ENCODE measurements around the gene G0S2. TPM values are rescaled to one million over a fixed set of nuclear protein-coding genes. Genes with fewer than 3 reads are reported as not detected.
A peak's percentile ranks its signal among the peaks of the same experiment; 100 is the strongest.

The G0S2 gene
- total and polyA plus RNA-seq, 2 of the 8 experiments (the other 6 are each of a cell fraction or from before 2014, with no cell fraction given) = 1.0 to 1.7 TPM

- FAIRE-seq = no peak
- H3K27me3 ChIP-seq (replicated peaks in 1 of 4; ENCODE audit: control insufficient read depth in 3 of 4, extremely low read depth in 1 of 4, insufficient read depth in 3 of 4, low read length in 3 of 4) = no peaks in the 10 kb centered on the region
- peak overlapping the region; percentile 46; the same call in 1 of the 2 replicates for H2AK5ac ChIP-seq (ENCODE audit: low read depth, low read length)
- peak overlapping the region; percentile 96; the same call in 1 of the 2 replicates for H2BK20ac ChIP-seq (ENCODE audit: low read length)
- H3K4ac ChIP-seq (replicated peaks; ENCODE audit: insufficient read length, low read depth, low read length) = no peak overlapping the region
- peak overlapping the region; percentile 6 to 22; a peak in 1 of 4 replicates for H3K4me2 ChIP-seq (ENCODE audit: insufficient read depth in 1 of 2, low read depth in 2 of 2, low read length in 2 of 2)
- H3K23ac ChIP-seq (ENCODE audit: insufficient read length) = no peak overlapping the region
- 82% methylated on average over 11 of the region's 11 CpGs; no CpG with 5 or more reads in 1 of the 2 experiments for WGBS, 2 experiments (ENCODE audit: extremely low coverage in 1 of 2, insufficient coverage in 1 of 2, insufficient read length in 1 of 2, insufficient replicate concordance in 2 of 2, low coverage in 1 of 2, low lambda C conversion rate in 2 of 2, missing lambda C conversion rate in 1 of 2)
- no peaks in the 10 kb centered on the region for H4K20me1 ChIP-seq (replicated peaks in 1 of 2; ENCODE audit: control insufficient read depth in 1 of 2, insufficient read depth in 2 of 2, low read length in 2 of 2)
- H2BK5ac ChIP-seq (ENCODE audit: low read depth, low read length) = no peak overlapping the region; the same call in 1 of the 2 replicates
- H3K36me3 ChIP-seq (ENCODE audit: control insufficient read depth in 2 of 4, insufficient read depth in 4 of 4, low read length in 3 of 4) = no peaks in the 10 kb centered on the region
- H3K4me1 ChIP-seq (replicated peaks in 1 of 4; ENCODE audit: control insufficient read depth in 3 of 4, insufficient read depth in 4 of 4, low read length in 3 of 4) = peaks cover 0 to 15% (median 9%) of the 10 kb centered on the region in 4 experiments; a peak in 4 of 7 replicates
- ChIA-PET POLR2A (ENCODE audit: partially characterized antibody) (interaction anchor here (1.7 kb wide), 1 partner anchor 44 kb away, joined by 10 read pairs; no protein-coding TSS in a partner anchor), CTCF (ENCODE audit: partially characterized antibody) (interaction anchor here (0.5 to 11.4 kb wide), 26 partner anchors 10 to 117 kb away, joined by 3 to 365 read pairs (median 4); partner anchors contain the start of genes CAMK1G, G0S2 and LAMB3)
- no peak overlapping the region for H3K27ac ChIP-seq (ENCODE audit: low read depth, low read length)
- no peak overlapping the region for H3K4me3 ChIP-seq (ENCODE audit: extremely low read depth in 1 of 4, insufficient read depth in 2 of 4, low read depth in 3 of 4, low read length in 4 of 4)
- DNase-seq (ENCODE audit: low read depth in 1 of 2, low spot score in 2 of 2) = no peak
- H4K5ac ChIP-seq (ENCODE audit: insufficient read length, low read depth, low read length) = no peak overlapping the region
- H2AFZ ChIP-seq (ENCODE audit: low read length) = no peak overlapping the region
- H3K9ac ChIP-seq (replicated peaks in 1 of 4; ENCODE audit: extremely low read depth in 1 of 4, low read depth in 3 of 4, low read length in 3 of 4) = no peak overlapping the region
- H3K79me2 ChIP-seq (ENCODE audit: control insufficient read depth in 1 of 2, insufficient read depth in 2 of 2, low read length in 2 of 2) = no peaks in the 10 kb centered on the region
- H4K8ac ChIP-seq (ENCODE audit: extremely low read depth, insufficient read depth, low read length) = no peak overlapping the region
- no peaks in the 10 kb centered on the region for H3K9me3 ChIP-seq (ENCODE audit: insufficient read depth in 2 of 2, low read depth in 1 of 2, low read length in 1 of 2)
- H3K18ac ChIP-seq (ENCODE audit: extremely low read depth, low read length) = no peak overlapping the region
- no peak for TF ChIP-seq CEBPB (IDR thresholded peaks at IDR 0.05; ENCODE audit: low read depth, low read length)
- no peak for TF ChIP-seq HDAC6 (IDR thresholded peaks at IDR 0.05; ENCODE audit: low read depth, low read length)
- TF ChIP-seq E2F6 (IDR thresholded peaks at IDR 0.05) = no peak
- no peak overlapping the region for H2BK15ac ChIP-seq (ENCODE audit: low read length)
- H4K91ac ChIP-seq (replicated peaks; ENCODE audit: insufficient read length, low read length) = peak overlapping the region; percentile 46
- H3K23me2 ChIP-seq (ENCODE audit: low read depth, low read length) = no peaks in the 10 kb centered on the region
- H2BK12ac ChIP-seq (ENCODE audit: low read depth, low read length) = no peak overlapping the region
- H3K14ac ChIP-seq (ENCODE audit: insufficient read length) = no peak overlapping the region
- peak overlapping the region; percentile 47 for H2BK120ac ChIP-seq (replicated peaks; ENCODE audit: low read depth, low read length)
- no peaks in the 10 kb centered on the region; the same call in 1 of the 2 replicates for H3K79me1 ChIP-seq (ENCODE audit: low read depth, low read length)
- no peak overlapping the region for H3K56ac ChIP-seq (replicated peaks; ENCODE audit: insufficient read length, low read depth, low read length)
These were observed 45.4 kb upstream of the G0S2 start for GRCh38 chr1:209629621-209630382.

Measured in H1 (cell line).